ENCODE data around the gene HOXB5.

HOXB5 gene

GRCh38 chr17:48609033-48609432 lies 15.5 kb upstream of the HOXB5 start:
- DNase-seq (ENCODE audit: insufficient read length, low spot score) (no peak), FAIRE-seq (no peak)
- TF ChIP-seq CTCF (IDR thresholded peaks at IDR 0.05; ENCODE audit: insufficient read depth, missing control alignments) = no peak

- TF ChIP-seq CTCF (IDR thresholded peaks at IDR 0.05; ENCODE audit: insufficient read depth, missing control alignments) = no peak
- DNase-seq (ENCODE audit: insufficient read length, low spot score) (no peak), FAIRE-seq (no peak)
Measured at GRCh38 chr17:48608494-48608834, 14.9 kb upstream of the HOXB5 start.

- TF ChIP-seq CTCF (IDR thresholded peaks at IDR 0.05; ENCODE audit: insufficient read depth, missing control alignments) = no peak
- no peak for FAIRE-seq
- no peak for DNase-seq (ENCODE audit: insufficient read length, low spot score)
Measured at GRCh38 chr17:48606892-48607614, 13.5 kb upstream of the HOXB5 start.

GRCh38 chr17:48605991-48606891 lies 12.7 kb upstream of the HOXB5 start:
- no peak for DNase-seq (ENCODE audit: insufficient read length, low spot score)
- TF ChIP-seq CTCF (IDR thresholded peaks at IDR 0.05; ENCODE audit: insufficient read depth, missing control alignments) = no peak
- no peak for FAIRE-seq

GRCh38 chr17:48605409-48605919 lies 11.9 kb upstream of the HOXB5 start:
- no peak for DNase-seq (ENCODE audit: insufficient read length, low spot score)
- no peak for FAIRE-seq
- no peak for TF ChIP-seq CTCF (IDR thresholded peaks at IDR 0.05; ENCODE audit: insufficient read depth, missing control alignments)

GRCh38 chr17:48604770-48605329 lies 11.3 kb upstream of the HOXB5 start, which contains the start of gene HOXB6:
TSS of gene HOXB6 (minus strand) at chr17:48604986. CDS start at chr17:48598150, 6,836 bp downstream.
- TF ChIP-seq CTCF (IDR thresholded peaks at IDR 0.05; ENCODE audit: insufficient read depth, missing control alignments) = no peak
- FAIRE-seq (no peak), DNase-seq (ENCODE audit: insufficient read length, low spot score) (no peak)
